Stimulated activated naive CD4-positive, alpha-beta T cell treated with Interleukin-2 at 50 U/mL for 16 hours (primary cell): ENCODE measurements around the gene TMEM203.

ENCODE experiments used
- DNase-seq: peaks from one replicate; lab custom pipeline; 2025; lab: John Stamatoyannopoulos, UW

Gene TMEM203

GRCh38 chr9:137167277-137167746 is 38.1 kb downstream of the TMEM203 start:
- no peak for DNase-seq

- no peak for DNase-seq
Observed at GRCh38 chr9:137166380-137167229, 38.8 kb downstream of the TMEM203 start.

GRCh38 chr9:137165250-137165836 is 40.1 kb downstream of the TMEM203 start:
- no peak for DNase-seq

GRCh38 chr9:137164370-137165249 is 40.8 kb downstream of the TMEM203 start:
- DNase-seq, result no peak

- no peak for DNase-seq
Observed at GRCh38 chr9:137163805-137164204, 41.6 kb downstream of the TMEM203 start.

- DNase-seq, result no peak
Observed at GRCh38 chr9:137163365-137163715, 42.1 kb downstream of the TMEM203 start.

- DNase-seq, result peak; percentile 5
Observed at GRCh38 chr9:137162505-137163364, 42.7 kb downstream of the TMEM203 start.

- no peak for DNase-seq
Observed at GRCh38 chr9:137161558-137162486, 43.6 kb downstream of the TMEM203 start.

- no peak for DNase-seq
Observed at GRCh38 chr9:137160716-137161557, 44.5 kb downstream of the TMEM203 start.

- no peak for DNase-seq
Observed at GRCh38 chr9:137160054-137160425, 45.4 kb downstream of the TMEM203 start.

GRCh38 chr9:137159105-137160053 is 46.1 kb downstream of the TMEM203 start:
- DNase-seq, result no peak

- DNase-seq, result no peak
Observed at GRCh38 chr9:137158625-137159024, 46.8 kb downstream of the TMEM203 start.

- DNase-seq, result no peak
Observed at GRCh38 chr9:137157618-137158415, 47.6 kb downstream of the TMEM203 start.

- peak; percentile 50 for DNase-seq
Observed at GRCh38 chr9:137156567-137157375, 48.7 kb downstream of the TMEM203 start.
